ENCODE measurements around the gene HOXC11.

Gene HOXC11

GRCh38 chr12:53997204-53998109 is 24.5 kb downstream of the HOXC11 start:
- DNase-seq (ENCODE audit: low spot score) = no peak

- DNase-seq (ENCODE audit: low spot score) = no peak
These were observed 25.4 kb downstream of the HOXC11 start for GRCh38 chr12:53998110-53998899.

- no peak for DNase-seq (ENCODE audit: low spot score)
These were observed 25.9 kb downstream of the HOXC11 start for GRCh38 chr12:53998900-53999236.

- no peak for DNase-seq (ENCODE audit: low spot score)
These were observed 26.7 kb downstream of the HOXC11 start for GRCh38 chr12:53999559-54000115.

GRCh38 chr12:54000116-54001114 is 27.5 kb downstream of the HOXC11 start, which contains the start of gene HOXC9:
HOXC9 (plus strand) TSS chr12:54000161; CDS start chr12:54000189, 28 bp downstream.
- DNase-seq (ENCODE audit: low spot score) = no peak

- no peak for DNase-seq (ENCODE audit: low spot score)
These were observed 28.6 kb downstream of the HOXC11 start for GRCh38 chr12:54001283-54002187.

- no peak for DNase-seq (ENCODE audit: low spot score)
These were observed 29.5 kb downstream of the HOXC11 start for GRCh38 chr12:54002278-54002914.

GRCh38 chr12:54002915-54003389 is 30.0 kb downstream of the HOXC11 start:
- no peak for DNase-seq (ENCODE audit: low spot score)

GRCh38 chr12:54003625-54004024 is 30.7 kb downstream of the HOXC11 start:
- DNase-seq (ENCODE audit: low spot score) = no peak

GRCh38 chr12:54004063-54004840 is 31.3 kb downstream of the HOXC11 start:
- no peak for DNase-seq (ENCODE audit: low spot score)

- DNase-seq (ENCODE audit: low spot score) = no peak
These were observed 32.1 kb downstream of the HOXC11 start for GRCh38 chr12:54004841-54005530.

- no peak for DNase-seq (ENCODE audit: low spot score)
These were observed 32.6 kb downstream of the HOXC11 start for GRCh38 chr12:54005531-54005852.

GRCh38 chr12:54005853-54006558 is 33.1 kb downstream of the HOXC11 start:
- DNase-seq (ENCODE audit: low spot score) = peak; percentile 86

- no peak for DNase-seq (ENCODE audit: low spot score)
These were observed 33.8 kb downstream of the HOXC11 start for GRCh38 chr12:54006559-54007220.

- no peak for DNase-seq (ENCODE audit: low spot score)
These were observed 34.8 kb downstream of the HOXC11 start for GRCh38 chr12:54007538-54008259.

- DNase-seq (ENCODE audit: low spot score) = no peak
These were observed 35.3 kb downstream of the HOXC11 start for GRCh38 chr12:54008260-54008552.
